Esophagus muscularis mucosa (tissue), 4 donors: ENCODE results near the gene TTC29. TPM values are rescaled to one million over a fixed set of nuclear protein-coding genes. Genes with fewer than 3 reads are reported as not detected.

ENCODE experiments used
- DNase-seq: peaks from one replicate; pipeline ENCODE4 v3.0.0-alpha.2; 2017; ENCODE audit errors: extremely low spot score
- H3K27ac ChIP-seq, 4 donors: fragments of 200-600 bp; sonication (generic); replicated peaks in 1 of 4; 1 replicate in 3 of 4; 2 replicates in 1 of 4; pipeline ENCODE4 v1.5.1; 2016 to 2019; ENCODE audit warnings: mild to moderate bottlenecking in 1 of 4
- H3K27me3 ChIP-seq, 4 donors: fragments of 200-600 bp; sonication (generic); one replicate each; pipeline versions ENCODE4 v1.5.1 to v1.6.0; 2016 to 2019
- H3K36me3 ChIP-seq, 4 donors: fragments of 200-600 bp; sonication (generic); one replicate each; pipeline ENCODE4 v1.5.1; 2016 to 2019
- H3K4me1 ChIP-seq, 4 donors: fragments of 200-600 bp; sonication (generic); one replicate each; pipeline ENCODE4 v1.5.1; 2016 to 2019
- H3K4me3 ChIP-seq, 4 donors: fragments of 200-600 bp; sonication (generic); 1 replicate in 2 of 4; 2 replicates in 2 of 4; pipeline ENCODE4 v1.5.1; 2016 to 2019; ENCODE audit warnings: mild to moderate bottlenecking in 4 of 4, moderate library complexity in 1 of 4
- H3K9me3 ChIP-seq, 4 donors: fragments of 200-600 bp; sonication (generic); 1 replicate in 3 of 4; 2 replicates in 1 of 4; pipeline ENCODE4 v1.5.1; 2016 to 2019
- EP300 ChIP-seq: sonication (generic); formaldehyde crosslinking; IDR thresholded peaks from one replicate; pipeline ENCODE4 v1.6.1; 2017; ENCODE audit warnings: antibody characterized with exemption
- POLR2A ChIP-seq: fragments of 450-650 bp; IDR thresholded peaks from one replicate; pipeline ENCODE4 v1.6.1; 2017; ENCODE audit warnings: antibody characterized with exemption, moderate library complexity, mild to moderate bottlenecking, low read depth
- POLR2AphosphoS5 ChIP-seq, 2 donors: sonication (generic); formaldehyde crosslinking; IDR thresholded peaks; one replicate each; pipeline ENCODE4 v1.6.1; 2017; ENCODE audit warnings: antibody characterized with exemption in 2 of 2
- WGBS: methylation state at CpG from one replicate; pipeline ENCODE4 v1.1.5; 2018; 5-methylcytosine and 5-hydroxymethylcytosine counted together
- intact Hi-C: fragments of 100-400 bp; cut with DNase I; formaldehyde crosslinking; loops from one replicate; pipeline ENCODE4 v1.15.1; 2023
- total RNA-seq, 4 donors: library from RNA; depleted of rRNA; stranded (reverse); fragments of >200 nt; gene quantifications; one replicate each; pipeline versions ENCODE4 v1.1.0 to v1.2.1, GENCODE V29; 2016
- TF ChIP-seq, protein P1 (sequence below), 3 experiments: fragments of 200-600 bp in 2 of 3; fragments of 450-650 bp in 1 of 3; sonication (generic) in 2 of 3; IDR thresholded peaks; one replicate each; pipeline ENCODE4 v1.5.1; 2017 to 2019; ENCODE audit warnings: antibody characterized with exemption in 3 of 3, mild to moderate bottlenecking in 2 of 3, moderate library complexity in 1 of 3

The TTC29 gene
- total RNA-seq, 4 donors from 2014 or later: not detected

DNA sequence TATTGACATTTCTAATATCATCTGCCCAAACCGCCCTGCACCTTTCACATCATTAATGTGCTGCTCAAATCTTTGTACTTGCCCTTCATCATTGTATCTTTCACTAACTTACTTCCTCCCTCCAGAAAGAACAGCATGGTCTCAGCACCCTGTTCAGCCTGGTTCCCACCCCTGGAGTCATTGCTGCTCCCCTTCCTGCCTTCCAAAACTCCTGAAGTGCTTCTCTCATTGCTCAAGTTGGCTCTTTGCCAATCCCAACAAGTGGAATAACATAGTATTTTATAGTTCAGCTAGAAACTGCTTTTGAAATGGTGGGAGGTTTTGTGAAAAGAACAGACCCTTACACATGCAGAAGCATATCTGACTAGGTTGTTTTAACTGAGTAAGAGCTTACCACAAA is 14.0 kb upstream of the TTC29 start:
- H3K4me3 ChIP-seq: no peak overlapping the region
- TF ChIP-seq, protein P1, sequence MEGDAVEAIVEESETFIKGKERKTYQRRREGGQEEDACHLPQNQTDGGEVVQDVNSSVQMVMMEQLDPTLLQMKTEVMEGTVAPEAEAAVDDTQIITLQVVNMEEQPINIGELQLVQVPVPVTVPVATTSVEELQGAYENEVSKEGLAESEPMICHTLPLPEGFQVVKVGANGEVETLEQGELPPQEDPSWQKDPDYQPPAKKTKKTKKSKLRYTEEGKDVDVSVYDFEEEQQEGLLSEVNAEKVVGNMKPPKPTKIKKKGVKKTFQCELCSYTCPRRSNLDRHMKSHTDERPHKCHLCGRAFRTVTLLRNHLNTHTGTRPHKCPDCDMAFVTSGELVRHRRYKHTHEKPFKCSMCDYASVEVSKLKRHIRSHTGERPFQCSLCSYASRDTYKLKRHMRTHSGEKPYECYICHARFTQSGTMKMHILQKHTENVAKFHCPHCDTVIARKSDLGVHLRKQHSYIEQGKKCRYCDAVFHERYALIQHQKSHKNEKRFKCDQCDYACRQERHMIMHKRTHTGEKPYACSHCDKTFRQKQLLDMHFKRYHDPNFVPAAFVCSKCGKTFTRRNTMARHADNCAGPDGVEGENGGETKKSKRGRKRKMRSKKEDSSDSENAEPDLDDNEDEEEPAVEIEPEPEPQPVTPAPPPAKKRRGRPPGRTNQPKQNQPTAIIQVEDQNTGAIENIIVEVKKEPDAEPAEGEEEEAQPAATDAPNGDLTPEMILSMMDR (IDR thresholded peaks at IDR 0.05): no peak
- no peak for TF ChIP-seq EP300
- no peaks in the 10 kb centered on the region for H3K4me1 ChIP-seq
- intact Hi-C loops: no loop called here
- no peak overlapping the region for H3K27ac ChIP-seq
- peaks cover 0 to 4% (median 0%) of the 10 kb centered on the region in 4 donors for H3K27me3 ChIP-seq
- H3K36me3 ChIP-seq: no peaks in the 10 kb centered on the region
- H3K9me3 ChIP-seq: no peaks in the 10 kb centered on the region
- DNase-seq: no peak
- WGBS: 88% methylated on average over 1 of the region's 1 CpG

DNA sequence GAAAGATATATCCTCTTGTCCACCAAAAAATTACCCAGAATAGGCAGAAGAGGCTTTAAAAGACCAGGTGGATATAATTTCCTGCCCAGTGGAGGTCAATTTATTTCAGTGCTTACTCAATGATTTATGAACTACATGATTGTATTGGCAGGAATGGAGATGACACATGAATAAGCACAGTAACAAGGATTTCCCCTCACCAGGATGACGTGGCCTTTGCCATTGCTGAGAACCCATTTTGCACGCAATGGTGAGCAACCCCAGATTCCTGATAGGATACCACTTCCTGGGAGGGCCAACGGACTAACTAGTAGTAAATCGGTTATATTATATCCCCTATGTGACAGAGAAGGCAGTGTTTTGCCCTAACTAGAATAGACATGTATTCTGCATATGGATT is 11.6 kb upstream of the TTC29 start:
- no peaks in the 10 kb centered on the region for H3K4me1 ChIP-seq
- DNase-seq: no peak
- H3K4me3 ChIP-seq: no peak overlapping the region
- WGBS: 66% methylated on average over 4 of the region's 4 CpGs
- no peak overlapping the region for H3K27ac ChIP-seq
- TF ChIP-seq EP300: no peak
- no peak for TF ChIP-seq POLR2A
- TF ChIP-seq POLR2AphosphoS5 (IDR thresholded peaks at IDR 0.05): no peak
- TF ChIP-seq, protein P1 (IDR thresholded peaks at IDR 0.05): no peak
- no peaks in the 10 kb centered on the region for H3K36me3 ChIP-seq
- intact Hi-C loops: no loop called here
- peaks cover 0 to 7% (median 2%) of the 10 kb centered on the region in 4 donors for H3K27me3 ChIP-seq
- no peaks in the 10 kb centered on the region for H3K9me3 ChIP-seq

DNA sequence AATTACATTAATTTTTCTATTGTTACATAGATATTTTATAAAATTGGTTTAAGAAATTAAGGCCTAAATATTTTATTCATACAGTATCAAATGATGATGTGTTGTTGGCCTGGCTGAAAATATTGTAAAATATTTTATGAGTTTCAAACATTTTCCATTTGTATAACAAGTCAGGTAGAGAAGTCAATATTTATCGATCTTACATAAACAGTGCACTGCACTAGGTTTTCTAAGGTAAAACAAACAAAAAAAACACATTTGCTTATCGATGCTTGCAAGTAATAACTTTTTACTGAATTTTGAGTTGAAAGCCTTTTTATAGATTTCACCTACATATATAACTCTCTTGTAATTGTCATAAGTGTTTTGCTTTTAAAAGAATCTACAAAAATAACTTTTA is 7.2 kb upstream of the TTC29 start:
- no peak overlapping the region for H3K4me3 ChIP-seq
- WGBS: 74% methylated on average over 2 of the region's 2 CpGs
- no peaks in the 10 kb centered on the region for H3K36me3 ChIP-seq
- H3K9me3 ChIP-seq: no peaks in the 10 kb centered on the region
- H3K27me3 ChIP-seq: peaks cover 0 to 7% (median 2%) of the 10 kb centered on the region in 4 donors
- intact Hi-C loops: no loop called here
- H3K27ac ChIP-seq: no peak overlapping the region
- H3K4me1 ChIP-seq: no peaks in the 10 kb centered on the region
- no peak for TF ChIP-seq POLR2A
- no peak for TF ChIP-seq EP300
- no peak for TF ChIP-seq POLR2AphosphoS5 (IDR thresholded peaks at IDR 0.05)
- TF ChIP-seq, protein P1 (IDR thresholded peaks at IDR 0.05): no peak
- no peak for DNase-seq

DNA sequence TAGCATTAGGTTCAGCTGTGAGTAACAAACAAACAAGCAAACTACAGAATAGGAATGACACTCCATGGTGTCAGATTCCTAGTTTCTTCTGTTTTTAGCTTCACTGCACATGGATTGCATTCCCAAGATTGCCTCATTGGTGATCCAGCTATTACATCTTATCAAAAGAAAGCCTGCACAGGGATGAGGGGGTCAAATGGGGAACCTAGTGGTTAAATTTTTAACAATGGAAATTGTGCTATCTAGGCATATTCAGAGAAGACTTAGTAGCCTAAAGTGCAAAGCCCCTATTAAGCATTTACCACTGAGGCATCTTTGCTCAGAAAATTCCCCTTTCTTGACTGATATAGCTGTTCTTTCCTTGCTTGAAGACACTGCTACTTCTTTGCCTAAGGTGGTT is 3.9 kb upstream of the TTC29 start:
- Histone ChIP-seq H3K9me3 (no peaks in the 10 kb centered on the region), H3K27ac (no peak overlapping the region), H3K36me3 (no peaks in the 10 kb centered on the region), H3K27me3 (peaks cover 0 to 4% (median under 1%) of the 10 kb centered on the region in 4 donors), H3K4me1 (peaks cover 11 to 21% (median 18%) of the 10 kb centered on the region in 4 donors), H3K4me3 (no peak overlapping the region)
- intact Hi-C loops: no loop called here
- TF ChIP-seq EP300 (no peak), POLR2AphosphoS5 (IDR thresholded peaks at IDR 0.05) (no peak), POLR2A (no peak)
- TF ChIP-seq, protein P1 (IDR thresholded peaks at IDR 0.05): no peak
- DNase-seq: no peak

DNA sequence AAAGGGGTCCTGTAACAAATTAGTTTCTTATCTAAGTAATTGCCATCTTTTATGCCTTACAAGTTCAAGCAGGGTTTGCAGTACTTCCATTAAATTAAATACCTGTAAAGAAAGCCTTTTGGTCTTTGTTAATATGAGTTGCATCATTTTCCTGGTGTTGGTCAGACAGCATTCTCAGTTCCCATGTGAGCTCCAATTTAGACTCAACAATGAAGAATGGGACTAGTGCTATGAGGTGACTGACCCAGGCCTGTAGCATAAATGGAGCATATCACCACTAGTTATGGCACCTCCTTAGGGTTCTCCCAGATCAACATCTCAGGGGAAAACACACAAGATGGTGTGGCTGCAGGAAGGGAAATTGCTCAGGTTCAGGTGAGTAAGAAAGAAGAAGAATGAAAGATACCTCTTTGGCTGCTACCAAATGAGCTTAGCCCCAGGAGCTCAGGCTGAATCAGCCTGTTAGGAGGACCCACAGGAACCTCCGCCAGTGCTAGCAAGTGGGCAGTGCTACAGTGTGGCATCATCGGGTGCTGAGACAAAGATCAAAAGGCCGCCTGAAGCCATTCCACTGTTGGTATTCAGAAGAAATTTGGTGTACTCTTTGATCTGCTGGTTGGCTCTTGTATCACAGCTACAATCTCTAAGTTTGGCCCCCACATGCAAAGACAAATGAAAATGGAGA is 1.8 kb downstream of the TTC29 start:
- no peaks in the 10 kb centered on the region for H3K36me3 ChIP-seq
- H3K27me3 ChIP-seq: no peaks in the 10 kb centered on the region
- DNase-seq: no peak
- no peak for TF ChIP-seq POLR2AphosphoS5 (IDR thresholded peaks at IDR 0.05)
- TF ChIP-seq POLR2A: no peak
- TF ChIP-seq EP300: no peak
- TF ChIP-seq, protein P1 (IDR thresholded peaks at IDR 0.05): no peak
- intact Hi-C loops: no loop called here
- H3K4me1 ChIP-seq: peaks cover 11 to 21% (median 18%) of the 10 kb centered on the region in 4 donors
- no peak overlapping the region for H3K27ac ChIP-seq
- WGBS: 73% methylated on average over 3 of the region's 3 CpGs
- H3K9me3 ChIP-seq: peaks cover 0 to 5% (median 0%) of the 10 kb centered on the region in 4 donors
- no peak overlapping the region for H3K4me3 ChIP-seq
